Panc1 (cell line): ENCODE measurements around the gene ASAP2.

ENCODE experiments used
- POLR2AphosphoS5 ChIP-seq: IDR thresholded peaks from 2 replicates; pipeline ENCODE4 v1.6.1; 2012; ENCODE audit warnings: mild to moderate bottlenecking, low read depth, low read length, moderate library complexity
- TCF7L2 ChIP-seq: IDR thresholded peaks from 2 replicates; pipeline ENCODE4 v1.6.1; 2011; ENCODE audit warnings: mild to moderate bottlenecking, low read depth, low read length, inconsistent platforms
- TF ChIP-seq, protein P1 (sequence below): fragments of 450-650 bp; IDR thresholded peaks from 2 replicates; pipeline ENCODE4 v1.5.1; 2017; ENCODE audit warnings: mild to moderate bottlenecking
- TF ChIP-seq, protein P2 (sequence below), 2 experiments: IDR thresholded peaks; 2 replicates each; pipeline ENCODE4 v1.6.1; 2011 to 2012; ENCODE audit warnings: low read depth in 2 of 2, control low read depth in 1 of 2, low read length in 1 of 2, mild to moderate bottlenecking in 1 of 2, moderate library complexity in 1 of 2; ENCODE audit not compliant: insufficient read depth in 1 of 2

DNA sequence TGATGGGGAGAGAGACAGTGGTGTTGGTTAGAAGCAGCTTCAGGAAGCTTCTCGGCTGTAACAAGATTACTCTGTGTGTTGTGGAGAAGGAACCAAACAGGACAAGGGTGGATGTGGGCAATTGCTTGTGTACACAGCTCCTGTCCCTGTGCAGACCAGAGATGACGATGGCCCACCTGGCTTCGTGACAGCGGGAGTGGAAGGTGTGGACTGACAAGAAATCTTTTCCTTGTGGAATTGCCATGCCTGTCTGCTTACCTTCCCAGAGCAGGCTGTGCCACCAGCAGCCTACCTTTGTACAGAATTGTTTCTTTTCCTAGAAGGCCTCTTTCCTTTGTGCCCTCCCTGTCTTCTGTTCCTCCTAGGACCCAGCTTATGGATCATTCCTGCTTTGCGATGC is 122.9 kb downstream of the ASAP2 start:
- TF ChIP-seq, protein P1, sequence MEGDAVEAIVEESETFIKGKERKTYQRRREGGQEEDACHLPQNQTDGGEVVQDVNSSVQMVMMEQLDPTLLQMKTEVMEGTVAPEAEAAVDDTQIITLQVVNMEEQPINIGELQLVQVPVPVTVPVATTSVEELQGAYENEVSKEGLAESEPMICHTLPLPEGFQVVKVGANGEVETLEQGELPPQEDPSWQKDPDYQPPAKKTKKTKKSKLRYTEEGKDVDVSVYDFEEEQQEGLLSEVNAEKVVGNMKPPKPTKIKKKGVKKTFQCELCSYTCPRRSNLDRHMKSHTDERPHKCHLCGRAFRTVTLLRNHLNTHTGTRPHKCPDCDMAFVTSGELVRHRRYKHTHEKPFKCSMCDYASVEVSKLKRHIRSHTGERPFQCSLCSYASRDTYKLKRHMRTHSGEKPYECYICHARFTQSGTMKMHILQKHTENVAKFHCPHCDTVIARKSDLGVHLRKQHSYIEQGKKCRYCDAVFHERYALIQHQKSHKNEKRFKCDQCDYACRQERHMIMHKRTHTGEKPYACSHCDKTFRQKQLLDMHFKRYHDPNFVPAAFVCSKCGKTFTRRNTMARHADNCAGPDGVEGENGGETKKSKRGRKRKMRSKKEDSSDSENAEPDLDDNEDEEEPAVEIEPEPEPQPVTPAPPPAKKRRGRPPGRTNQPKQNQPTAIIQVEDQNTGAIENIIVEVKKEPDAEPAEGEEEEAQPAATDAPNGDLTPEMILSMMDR: no peak
- TF ChIP-seq, protein P2, sequence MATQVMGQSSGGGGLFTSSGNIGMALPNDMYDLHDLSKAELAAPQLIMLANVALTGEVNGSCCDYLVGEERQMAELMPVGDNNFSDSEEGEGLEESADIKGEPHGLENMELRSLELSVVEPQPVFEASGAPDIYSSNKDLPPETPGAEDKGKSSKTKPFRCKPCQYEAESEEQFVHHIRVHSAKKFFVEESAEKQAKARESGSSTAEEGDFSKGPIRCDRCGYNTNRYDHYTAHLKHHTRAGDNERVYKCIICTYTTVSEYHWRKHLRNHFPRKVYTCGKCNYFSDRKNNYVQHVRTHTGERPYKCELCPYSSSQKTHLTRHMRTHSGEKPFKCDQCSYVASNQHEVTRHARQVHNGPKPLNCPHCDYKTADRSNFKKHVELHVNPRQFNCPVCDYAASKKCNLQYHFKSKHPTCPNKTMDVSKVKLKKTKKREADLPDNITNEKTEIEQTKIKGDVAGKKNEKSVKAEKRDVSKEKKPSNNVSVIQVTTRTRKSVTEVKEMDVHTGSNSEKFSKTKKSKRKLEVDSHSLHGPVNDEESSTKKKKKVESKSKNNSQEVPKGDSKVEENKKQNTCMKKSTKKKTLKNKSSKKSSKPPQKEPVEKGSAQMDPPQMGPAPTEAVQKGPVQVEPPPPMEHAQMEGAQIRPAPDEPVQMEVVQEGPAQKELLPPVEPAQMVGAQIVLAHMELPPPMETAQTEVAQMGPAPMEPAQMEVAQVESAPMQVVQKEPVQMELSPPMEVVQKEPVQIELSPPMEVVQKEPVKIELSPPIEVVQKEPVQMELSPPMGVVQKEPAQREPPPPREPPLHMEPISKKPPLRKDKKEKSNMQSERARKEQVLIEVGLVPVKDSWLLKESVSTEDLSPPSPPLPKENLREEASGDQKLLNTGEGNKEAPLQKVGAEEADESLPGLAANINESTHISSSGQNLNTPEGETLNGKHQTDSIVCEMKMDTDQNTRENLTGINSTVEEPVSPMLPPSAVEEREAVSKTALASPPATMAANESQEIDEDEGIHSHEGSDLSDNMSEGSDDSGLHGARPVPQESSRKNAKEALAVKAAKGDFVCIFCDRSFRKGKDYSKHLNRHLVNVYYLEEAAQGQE (IDR thresholded peaks at IDR 0.05; ENCODE audit: insufficient read depth in 1 of 2, low read depth in 2 of 2, low read length in 1 of 2): no peak
- TF ChIP-seq POLR2AphosphoS5 (no peak), TCF7L2 (no peak)
